Measurements from ENCODE around the gene EMP3.
"Not testable (repeated sequence)": the region's sequence is repeated elsewhere in the genome, so short reads cannot be mapped to it uniquely, and the experiment has no call there.

DNA sequence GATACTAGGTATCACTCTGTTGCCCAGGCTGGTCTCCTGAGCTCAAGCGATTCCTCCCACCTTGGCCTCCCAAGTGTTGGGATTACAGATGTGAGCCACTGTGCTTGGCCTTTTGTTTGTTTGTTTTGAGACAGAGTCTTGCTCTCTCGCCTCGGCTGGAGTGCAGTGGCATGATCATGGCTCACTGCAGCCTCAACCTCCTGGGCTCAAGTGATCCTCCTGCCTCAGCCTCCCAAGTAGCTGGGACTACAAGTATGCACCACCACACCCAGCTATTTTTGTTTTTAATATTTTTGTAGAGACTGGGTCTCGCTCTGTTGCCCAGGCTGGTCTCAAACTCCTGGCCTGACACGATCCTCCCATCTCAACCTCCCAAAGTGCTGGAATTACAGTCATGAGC is 46.4 kb downstream of the EMP3 start:
- not testable (repeated sequence) for TF ChIP-seq ZBTB1 (CRISPR knock-in tag; IDR thresholded peaks at IDR 0.05; ENCODE audit: borderline replicate concordance, low read depth); POLR2A (conservative IDR thresholded peaks at IDR 0.05); EZH2 (IDR thresholded peaks at IDR 0.05; ENCODE audit: borderline replicate concordance, low read depth, low read length); ZNF764 (CRISPR knock-in tag; IDR thresholded peaks at IDR 0.05; ENCODE audit: low read depth); TGIF2 (CRISPR knock-in tag; IDR thresholded peaks at IDR 0.05); CTCF (IDR thresholded peaks at IDR 0.05 in 2 of 3, conservative IDR thresholded peaks at IDR 0.05 in 1 of 3; ENCODE audit: insufficient read depth in 2 of 3, low read depth in 1 of 3, low read length in 3 of 3); CREB1 (IDR thresholded peaks at IDR 0.05); CREB1 (CRISPR knock-in tag; IDR thresholded peaks at IDR 0.05); RAD21 (CRISPR knock-in tag; conservative IDR thresholded peaks at IDR 0.05 in 1 of 2, IDR thresholded peaks at IDR 0.05 in 1 of 2); PHF8 (IDR thresholded peaks at IDR 0.05; ENCODE audit: borderline replicate concordance, low read length); CEBPB (tag; IDR thresholded peaks at IDR 0.05); DNMT1 (IDR thresholded peaks at IDR 0.05)
- TF ChIP-seq, protein P1, sequence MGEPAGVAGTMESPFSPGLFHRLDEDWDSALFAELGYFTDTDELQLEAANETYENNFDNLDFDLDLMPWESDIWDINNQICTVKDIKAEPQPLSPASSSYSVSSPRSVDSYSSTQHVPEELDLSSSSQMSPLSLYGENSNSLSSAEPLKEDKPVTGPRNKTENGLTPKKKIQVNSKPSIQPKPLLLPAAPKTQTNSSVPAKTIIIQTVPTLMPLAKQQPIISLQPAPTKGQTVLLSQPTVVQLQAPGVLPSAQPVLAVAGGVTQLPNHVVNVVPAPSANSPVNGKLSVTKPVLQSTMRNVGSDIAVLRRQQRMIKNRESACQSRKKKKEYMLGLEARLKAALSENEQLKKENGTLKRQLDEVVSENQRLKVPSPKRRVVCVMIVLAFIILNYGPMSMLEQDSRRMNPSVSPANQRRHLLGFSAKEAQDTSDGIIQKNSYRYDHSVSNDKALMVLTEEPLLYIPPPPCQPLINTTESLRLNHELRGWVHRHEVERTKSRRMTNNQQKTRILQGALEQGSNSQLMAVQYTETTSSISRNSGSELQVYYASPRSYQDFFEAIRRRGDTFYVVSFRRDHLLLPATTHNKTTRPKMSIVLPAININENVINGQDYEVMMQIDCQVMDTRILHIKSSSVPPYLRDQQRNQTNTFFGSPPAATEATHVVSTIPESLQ (CRISPR knock-in tag; IDR thresholded peaks at IDR 0.05) = not testable (repeated sequence)

All from K562 (cell line).